NOMO-1 treated with dmso at 0.1 percent for 144 hours (cell line): ENCODE measurements around the gene RSPRY1.

Source experiments
- DNase-seq: peaks from one replicate; lab custom pipeline; 2025; ENCODE audit not compliant: unreplicated experiment; lab: John Stamatoyannopoulos, UW

The RSPRY1 gene

DNA sequence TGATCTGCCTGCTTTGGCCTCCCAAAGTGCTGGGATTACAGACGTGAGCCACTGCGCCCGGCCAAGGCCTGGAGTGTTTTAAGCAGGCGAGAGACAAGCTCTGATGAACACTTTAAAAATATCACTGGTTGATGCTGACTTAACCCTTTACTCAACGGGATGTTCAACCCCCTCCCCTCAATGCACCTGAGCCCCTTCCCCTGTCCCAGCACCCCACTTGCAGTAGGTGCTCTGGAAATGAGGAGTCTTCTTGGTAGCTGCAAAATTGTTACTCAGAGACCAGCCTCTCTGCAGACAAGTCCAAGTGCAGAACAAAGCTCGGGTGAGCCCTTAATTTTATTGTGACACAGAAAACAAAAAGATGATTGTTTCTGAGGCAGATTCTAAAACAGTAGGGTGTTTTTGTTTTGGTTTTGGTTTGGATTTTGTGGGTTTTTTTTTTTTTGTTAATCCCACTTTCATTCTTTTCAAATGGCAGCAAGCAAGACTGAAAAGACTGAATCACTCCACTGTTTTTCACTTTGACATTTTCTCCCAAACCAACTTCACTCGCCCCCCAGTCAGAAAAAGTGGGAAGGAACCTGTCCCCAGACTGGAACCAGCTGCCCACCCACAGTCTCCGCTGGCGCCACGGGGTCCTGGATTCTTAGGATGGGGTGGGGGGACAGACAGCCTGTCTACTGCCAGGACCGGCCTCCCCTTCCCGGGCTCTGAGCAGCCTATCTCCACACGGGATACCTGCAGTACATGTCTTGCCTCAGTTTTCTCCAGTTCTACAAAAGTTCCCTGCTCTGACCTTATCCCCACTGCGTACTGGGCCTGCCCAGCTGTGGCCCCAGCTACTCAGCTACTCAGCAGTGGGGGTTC lies 103.5 kb downstream of the RSPRY1 start:
- DNase-seq = no peak
